ENCODE results near the gene MED8. TPM values are rescaled to one million over a fixed set of nuclear protein-coding genes. Genes with fewer than 3 reads are reported as not detected.
A peak's percentile ranks its signal among the peaks of the same experiment; 100 is the strongest.

The MED8 gene
- total RNA-seq, 1 donor from 2014 or later: 37.3 TPM

GRCh38 chr1:43348343-43348808 is 41.2 kb downstream of the MED8 start:
- no peak for TF ChIP-seq CTCF (IDR thresholded peaks at IDR 0.05)
- no peak for DNase-seq
- no peaks in the 10 kb centered on the region for H3K9me3 ChIP-seq
- H3K4me1 ChIP-seq: no peaks in the 10 kb centered on the region
- H3K27ac ChIP-seq: peak overlapping the region; percentile 89
- H3K27me3 ChIP-seq: no peaks in the 10 kb centered on the region
- no peaks in the 10 kb centered on the region for H3K36me3 ChIP-seq
- intact Hi-C loops (cut with DNase I): no loop called here
- peak overlapping the region; percentile 57 for H3K4me3 ChIP-seq
- peak; percentile 42 for ATAC-seq

DNA sequence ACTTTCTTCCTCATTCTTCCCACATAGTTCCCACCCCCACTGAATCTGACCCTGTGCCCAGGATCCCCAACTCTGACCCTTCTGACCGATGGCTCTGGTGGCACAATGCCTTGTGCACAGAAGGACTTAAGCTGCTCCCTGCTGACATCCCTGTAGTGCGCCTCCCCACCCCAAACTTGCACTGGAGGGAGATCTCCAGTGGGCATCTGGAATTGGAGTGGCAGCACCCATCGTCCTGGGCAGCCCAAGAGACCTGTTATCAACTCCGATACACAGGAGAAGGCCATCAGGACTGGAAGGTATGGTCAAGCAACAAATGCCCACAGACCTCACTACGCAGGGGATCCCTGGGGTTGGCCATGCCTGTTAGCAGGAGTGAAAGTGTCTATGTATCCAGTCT is 43.0 kb downstream of the MED8 start:
- Histone ChIP-seq H3K9me3 (no peaks in the 10 kb centered on the region), H3K36me3 (no peaks in the 10 kb centered on the region), H3K27ac (no peak overlapping the region), H3K4me3 (no peak overlapping the region), H3K27me3 (no peaks in the 10 kb centered on the region), H3K4me1 (no peaks in the 10 kb centered on the region)
- ATAC-seq: no peak
- intact Hi-C loops (cut with DNase I): no loop called here
- DNase-seq: peak; percentile 53
- TF ChIP-seq CTCF (IDR thresholded peaks at IDR 0.05): no peak

DNA sequence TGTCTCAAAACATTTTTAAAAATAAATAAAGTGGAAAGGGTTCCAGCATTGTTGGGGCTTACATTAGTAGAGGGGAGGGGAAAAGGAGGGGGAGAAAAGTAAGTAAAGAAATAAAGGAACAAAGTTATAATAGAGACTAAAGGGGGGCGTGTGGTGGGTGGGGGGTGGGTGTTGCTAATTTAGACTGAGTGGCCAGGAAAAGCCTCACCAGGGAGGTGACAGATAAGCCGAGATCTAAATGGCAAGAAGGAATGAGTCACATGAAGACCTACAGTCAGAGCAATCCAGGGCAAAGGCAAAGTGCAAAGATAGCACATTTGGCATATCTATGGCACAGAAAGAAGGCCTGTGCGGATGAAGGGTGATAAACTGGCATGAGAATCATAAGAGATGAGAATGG is 44.5 kb downstream of the MED8 start:
- DNase-seq: no peak
- Histone ChIP-seq H3K4me3 (no peak overlapping the region), H3K9me3 (no peaks in the 10 kb centered on the region), H3K4me1 (no peaks in the 10 kb centered on the region), H3K36me3 (no peaks in the 10 kb centered on the region), H3K27ac (no peak overlapping the region), H3K27me3 (no peaks in the 10 kb centered on the region)
- intact Hi-C loops (cut with DNase I): no loop called here
- no peak for TF ChIP-seq CTCF (IDR thresholded peaks at IDR 0.05)
- no peak for ATAC-seq

DNA sequence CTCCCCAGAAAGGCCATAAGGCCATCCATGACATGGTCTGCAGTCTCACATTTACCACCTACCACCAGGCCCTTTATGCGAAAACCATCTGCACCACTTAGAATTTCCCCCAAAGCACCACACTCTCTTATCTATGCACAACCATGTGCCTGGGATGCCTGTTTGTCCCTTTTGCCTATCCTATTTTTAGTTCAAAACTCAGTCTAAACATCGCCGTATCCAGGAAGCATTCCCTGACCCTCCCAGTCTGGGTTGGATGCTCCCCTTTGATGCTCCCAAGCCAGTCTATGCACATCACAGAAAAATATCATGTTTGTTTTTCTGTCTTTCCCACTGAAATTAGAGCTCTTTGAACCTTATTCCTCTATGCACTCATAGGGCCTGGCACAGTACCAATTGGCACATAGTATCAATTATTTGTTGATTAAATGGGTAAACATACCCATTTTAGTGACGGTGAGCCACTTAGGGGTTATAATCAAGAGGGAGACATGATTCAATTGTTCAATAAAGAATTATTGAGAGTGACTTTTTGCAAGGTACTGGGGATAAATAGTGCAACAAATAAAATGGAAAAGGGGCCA is 45.2 kb downstream of the MED8 start:
- intact Hi-C loops (cut with DNase I): no loop called here
- H3K36me3 ChIP-seq: no peaks in the 10 kb centered on the region
- H3K4me3 ChIP-seq: no peak overlapping the region
- DNase-seq (peak; percentile 8), ATAC-seq (no peak)
- H3K4me1 ChIP-seq: no peaks in the 10 kb centered on the region
- no peak for TF ChIP-seq CTCF (IDR thresholded peaks at IDR 0.05)
- no peaks in the 10 kb centered on the region for H3K27me3 ChIP-seq
- H3K9me3 ChIP-seq: no peaks in the 10 kb centered on the region
- peak overlapping the region; percentile 30 for H3K27ac ChIP-seq

DNA sequence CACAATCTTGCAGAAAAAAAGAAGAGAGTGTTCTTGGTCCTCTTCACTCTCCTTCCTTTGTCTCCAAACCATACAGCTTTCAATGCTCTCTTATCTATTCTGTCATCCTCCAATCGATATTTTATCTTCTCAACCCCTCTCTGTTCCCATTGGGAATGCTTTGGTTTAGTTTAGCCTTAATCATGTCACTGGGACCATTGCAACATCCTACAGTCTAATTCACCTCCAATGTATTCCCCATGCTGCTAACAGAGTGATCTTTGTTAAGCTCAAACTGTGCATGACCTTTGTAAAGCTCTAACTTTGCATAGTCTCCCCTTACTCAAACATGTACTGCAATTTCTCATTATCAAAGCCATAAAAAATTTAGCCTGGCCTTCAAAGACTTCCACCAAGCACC is 49.0 kb downstream of the MED8 start:
- H3K9me3 ChIP-seq: no peaks in the 10 kb centered on the region
- ATAC-seq: no peak
- no peak for DNase-seq
- no peak overlapping the region for H3K4me3 ChIP-seq
- no peaks in the 10 kb centered on the region for H3K4me1 ChIP-seq
- no peaks in the 10 kb centered on the region for H3K27me3 ChIP-seq
- H3K36me3 ChIP-seq: no peaks in the 10 kb centered on the region
- no peak for TF ChIP-seq CTCF (IDR thresholded peaks at IDR 0.05)
- H3K27ac ChIP-seq: no peak overlapping the region
- intact Hi-C loops (cut with DNase I): no loop called here
